ENCODE data around the gene GNA15.

Gene GNA15

DNA sequence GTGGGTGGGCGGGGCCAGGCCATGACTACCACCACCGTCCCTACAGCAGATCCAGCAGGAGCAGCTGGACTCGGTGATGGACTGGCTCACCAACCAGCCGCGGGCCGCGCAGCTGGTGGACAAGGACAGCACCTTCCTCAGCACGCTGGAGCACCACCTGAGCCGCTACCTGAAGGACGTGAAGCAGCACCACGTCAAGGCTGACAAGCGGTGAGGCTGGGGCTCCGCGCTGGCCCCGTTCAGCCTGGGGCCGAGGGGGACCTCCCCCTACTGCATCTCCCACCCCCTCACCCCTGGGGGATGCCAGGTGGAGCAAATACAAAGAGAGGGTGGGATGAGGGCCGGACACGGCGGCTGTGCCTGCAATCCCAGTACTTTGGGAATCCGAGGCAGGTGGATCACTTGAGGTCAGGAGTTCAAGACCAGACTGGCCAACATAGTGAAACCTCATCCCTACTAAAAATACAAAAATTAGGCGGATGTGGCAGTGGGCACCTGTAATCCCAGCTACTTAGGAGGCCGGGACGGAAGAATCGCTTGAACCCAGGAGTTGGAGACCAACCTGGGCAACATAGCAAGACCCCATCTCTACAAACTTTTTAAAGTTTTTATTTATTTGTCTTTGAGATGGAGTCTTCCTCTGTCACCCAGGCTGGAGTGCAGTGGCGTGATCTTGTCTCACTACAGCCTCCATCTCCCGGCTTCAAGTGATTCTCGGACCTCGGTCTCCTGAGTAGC is 70.6 kb downstream of the GNA15 start:
- Histone ChIP-seq H2AFZ (ENCODE audit: low read depth, low read length) (no peak overlapping the region), H3K4me3 (ENCODE audit: low read length) (no peak overlapping the region), H3K4me1 (ENCODE audit: insufficient read depth, low read length) (no peaks in the 10 kb centered on the region), H3K9me3 (ENCODE audit: low read length) (no peaks in the 10 kb centered on the region), H3K36me3 (ENCODE audit: insufficient read depth, low read length) (peaks cover 35% of the 10 kb centered on the region), H3K27me3 (ENCODE audit: insufficient read depth, low read length) (no peaks in the 10 kb centered on the region)

DNA sequence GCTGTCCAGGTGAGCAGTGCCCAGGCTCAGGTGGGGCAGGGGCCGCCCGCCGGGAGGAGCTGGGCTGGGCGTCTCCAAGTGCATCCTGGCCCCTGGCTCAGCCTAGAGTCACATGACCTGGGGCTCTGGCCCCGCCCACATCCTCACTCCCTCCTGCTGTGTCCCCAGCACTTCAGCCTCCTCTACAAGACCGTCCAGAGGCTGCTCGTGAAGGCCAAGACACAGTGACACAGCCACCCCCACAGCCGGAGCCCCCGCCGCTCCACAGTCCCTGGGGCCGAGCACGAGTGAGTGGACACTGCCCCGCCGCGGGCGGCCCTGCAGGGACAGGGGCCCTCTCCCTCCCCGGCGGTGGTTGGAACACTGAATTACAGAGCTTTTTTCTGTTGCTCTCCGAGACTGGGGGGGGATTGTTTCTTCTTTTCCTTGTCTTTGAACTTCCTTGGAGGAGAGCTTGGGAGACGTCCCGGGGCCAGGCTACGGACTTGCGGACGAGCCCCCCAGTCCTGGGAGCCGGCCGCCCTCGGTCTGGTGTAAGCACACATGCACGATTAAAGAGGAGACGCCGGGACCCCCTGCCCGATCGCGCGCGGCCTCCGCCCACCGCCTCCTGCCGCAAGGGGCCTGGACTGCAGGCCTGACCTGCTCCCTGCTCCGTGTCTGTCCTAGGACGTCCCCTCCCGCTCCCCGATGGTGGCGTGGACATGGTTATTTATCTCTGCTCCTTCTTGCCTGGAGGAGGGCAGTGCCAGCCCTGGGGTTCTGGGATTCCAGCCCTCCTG is 71.8 kb downstream of the GNA15 start:
- Histone ChIP-seq H3K9me3 (ENCODE audit: low read length) (no peaks in the 10 kb centered on the region), H3K36me3 (ENCODE audit: insufficient read depth, low read length) (peaks cover 25% of the 10 kb centered on the region), H3K27me3 (ENCODE audit: insufficient read depth, low read length) (no peaks in the 10 kb centered on the region), H3K4me3 (ENCODE audit: low read length) (no peak overlapping the region), H3K4me1 (ENCODE audit: insufficient read depth, low read length) (no peaks in the 10 kb centered on the region), H2AFZ (ENCODE audit: low read depth, low read length) (no peak overlapping the region)

DNA sequence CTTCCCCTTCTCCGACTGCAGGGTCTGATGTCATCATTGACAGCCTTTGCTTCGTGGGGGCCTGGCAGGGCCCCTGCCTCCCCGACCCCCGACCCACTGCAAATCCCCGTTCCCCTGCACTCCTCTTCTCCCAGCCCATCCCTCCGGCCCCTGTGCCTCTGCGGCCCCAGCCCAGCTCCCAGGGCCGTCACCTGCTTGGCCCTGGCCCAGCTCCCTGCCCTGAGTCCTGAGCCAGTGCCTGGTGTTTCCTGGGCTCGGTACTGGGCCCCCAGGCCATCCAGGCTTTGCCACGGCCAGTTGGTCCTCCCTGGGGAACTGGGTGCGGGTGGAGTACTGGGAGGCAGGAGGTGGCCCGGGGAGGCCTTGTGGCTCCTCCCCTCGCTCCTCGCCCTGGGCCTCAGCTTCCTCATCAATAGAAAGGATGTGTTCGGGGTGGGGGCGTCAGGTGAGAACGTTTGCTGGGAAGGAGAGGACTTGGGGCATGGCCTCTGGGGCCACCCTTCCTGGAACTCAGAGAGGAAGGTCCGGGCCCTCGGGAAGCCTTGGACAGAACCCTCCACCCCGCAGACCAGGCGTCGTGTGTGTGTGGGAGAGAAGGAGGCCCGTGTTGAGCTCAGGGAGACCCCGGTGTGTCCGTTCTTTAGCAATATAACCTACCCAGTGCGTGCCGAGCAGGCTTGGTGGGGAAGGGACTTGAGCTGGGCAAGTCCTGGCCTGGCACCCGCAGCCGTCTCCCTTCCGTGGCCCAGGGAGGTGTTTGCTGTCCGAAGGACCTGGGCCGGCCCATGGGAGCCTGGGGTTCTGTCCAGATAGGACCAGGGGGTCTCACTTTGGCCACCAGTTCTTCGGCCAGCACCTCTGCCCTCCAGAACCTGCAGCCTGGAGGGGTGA is 72.7 kb downstream of the GNA15 start:
- no peak overlapping the region for H3K4me3 ChIP-seq (ENCODE audit: low read length)
- no peak overlapping the region for H2AFZ ChIP-seq (ENCODE audit: low read depth, low read length)
- no peaks in the 10 kb centered on the region for H3K9me3 ChIP-seq (ENCODE audit: low read length)
- peaks cover 23% of the 10 kb centered on the region for H3K36me3 ChIP-seq (ENCODE audit: insufficient read depth, low read length)
- H3K27me3 ChIP-seq (ENCODE audit: insufficient read depth, low read length) = no peaks in the 10 kb centered on the region
- no peaks in the 10 kb centered on the region for H3K4me1 ChIP-seq (ENCODE audit: insufficient read depth, low read length)

DNA sequence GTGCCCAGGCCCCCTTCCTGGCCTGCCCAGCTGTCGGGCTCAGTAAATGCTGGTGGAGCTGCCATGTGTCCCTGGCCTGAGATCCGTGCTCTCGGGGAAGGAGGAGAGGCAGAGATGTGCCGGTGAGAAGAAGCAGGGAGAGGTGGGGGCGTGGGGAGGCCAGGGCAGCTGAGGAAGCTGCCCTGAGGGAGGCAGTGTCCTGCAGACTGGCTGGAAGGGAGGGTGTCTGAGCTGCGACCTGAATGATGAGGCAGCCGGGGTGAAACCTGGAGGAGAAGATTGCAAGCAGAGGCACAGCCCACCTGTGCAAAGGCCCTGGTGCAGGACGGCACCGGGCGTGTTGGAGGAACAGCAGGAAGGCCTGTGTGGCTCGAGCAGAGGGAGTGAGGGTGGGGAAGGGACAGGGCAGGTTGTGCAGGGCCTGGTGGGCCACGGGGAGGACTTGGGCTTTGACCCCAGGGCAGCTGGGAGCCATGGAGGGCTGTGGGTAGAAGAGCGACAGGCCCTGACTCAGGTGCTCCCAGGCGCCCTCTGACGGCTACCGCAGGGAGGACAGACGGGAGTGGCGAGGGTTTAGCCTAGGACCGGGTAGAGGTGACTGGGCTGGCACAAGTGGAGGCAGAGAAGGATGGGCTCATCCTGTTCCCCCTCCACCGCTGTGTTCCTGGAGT is 74.6 kb downstream of the GNA15 start:
- Histone ChIP-seq H3K36me3 (ENCODE audit: insufficient read depth, low read length) (peaks cover 9% of the 10 kb centered on the region), H3K4me1 (ENCODE audit: insufficient read depth, low read length) (no peaks in the 10 kb centered on the region), H3K9me3 (ENCODE audit: low read length) (no peaks in the 10 kb centered on the region), H3K4me3 (ENCODE audit: low read length) (no peak overlapping the region), H2AFZ (ENCODE audit: low read depth, low read length) (no peak overlapping the region), H3K27me3 (ENCODE audit: insufficient read depth, low read length) (no peaks in the 10 kb centered on the region)

DNA sequence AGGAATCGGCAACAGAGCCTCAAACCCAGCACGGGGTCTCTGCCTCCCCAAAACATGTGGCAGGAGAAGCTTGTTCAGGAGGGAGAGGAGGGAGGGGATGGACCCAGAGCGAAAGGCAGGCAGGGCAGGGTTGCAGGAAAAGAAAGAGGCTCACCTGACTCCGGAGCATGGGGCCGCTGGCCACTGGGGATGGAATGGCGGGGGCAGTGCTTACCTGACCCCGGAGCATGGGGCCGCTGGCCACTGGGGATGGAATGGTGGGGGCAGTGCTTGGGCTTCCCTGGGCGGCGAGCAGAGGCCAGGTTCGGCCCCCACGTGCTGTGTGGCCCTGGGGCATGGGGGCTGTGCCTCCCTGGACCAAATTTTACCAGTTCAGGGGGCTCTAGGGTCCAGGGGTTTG is 75.4 kb downstream of the GNA15 start:
- Histone ChIP-seq H2AFZ (ENCODE audit: low read depth, low read length) (no peak overlapping the region), H3K4me3 (ENCODE audit: low read length) (no peak overlapping the region), H3K9me3 (ENCODE audit: low read length) (no peaks in the 10 kb centered on the region), H3K27me3 (ENCODE audit: insufficient read depth, low read length) (no peaks in the 10 kb centered on the region), H3K36me3 (ENCODE audit: insufficient read depth, low read length) (peaks cover 9% of the 10 kb centered on the region), H3K4me1 (ENCODE audit: insufficient read depth, low read length) (no peaks in the 10 kb centered on the region)

DNA sequence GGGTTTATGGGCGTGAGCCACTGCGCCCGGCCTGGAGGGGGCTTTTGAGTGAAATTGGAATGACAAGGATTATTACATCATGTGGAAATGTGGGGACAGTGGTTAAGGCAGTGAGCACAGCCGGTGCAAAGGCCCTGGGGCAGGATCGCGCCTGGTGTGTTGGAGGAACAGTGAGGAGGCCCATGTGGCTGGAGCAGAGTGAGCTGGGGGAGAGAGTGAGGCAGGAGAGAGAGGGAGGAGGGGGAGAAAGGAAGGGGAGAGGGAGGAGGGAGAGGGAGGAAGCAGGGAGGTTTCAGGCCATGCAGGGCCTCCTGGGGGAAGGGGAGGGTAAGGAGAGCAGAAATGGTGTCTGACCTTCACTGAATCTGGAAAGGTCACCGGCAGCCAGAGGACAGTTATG is 77.3 kb downstream of the GNA15 start:
- H3K4me3 ChIP-seq (ENCODE audit: low read length) = no peak overlapping the region
- no peaks in the 10 kb centered on the region for H3K9me3 ChIP-seq (ENCODE audit: low read length)
- H3K4me1 ChIP-seq (ENCODE audit: insufficient read depth, low read length) = no peaks in the 10 kb centered on the region
- H2AFZ ChIP-seq (ENCODE audit: low read depth, low read length) = no peak overlapping the region
- H3K36me3 ChIP-seq (ENCODE audit: insufficient read depth, low read length) = peaks cover under 1% of the 10 kb centered on the region
- H3K27me3 ChIP-seq (ENCODE audit: insufficient read depth, low read length) = no peaks in the 10 kb centered on the region
